GM12874 (cell line): ENCODE results near the gene SYNE1.

Experiments used
- CTCF ChIP-seq: IDR thresholded peaks from 2 replicates; pipeline ENCODE4 v1.5.1; 2011; ENCODE audit warnings: low read depth, mild to moderate bottlenecking, control low read depth, low read length, moderate library complexity; ENCODE audit not compliant: insufficient read depth

SYNE1 gene

GRCh38 chr6:152531659-152532058, 105.5 kb downstream of the SYNE1 start:
- no peak for TF ChIP-seq CTCF

GRCh38 chr6:152529369-152529768, 107.8 kb downstream of the SYNE1 start:
- TF ChIP-seq CTCF, result no peak

GRCh38 chr6:152509916-152510315, 127.2 kb downstream of the SYNE1 start:
- no peak for TF ChIP-seq CTCF

- TF ChIP-seq CTCF, result no peak
These were observed 128.7 kb downstream of the SYNE1 start for GRCh38 chr6:152508477-152508876.

GRCh38 chr6:152503546-152503945, 133.6 kb downstream of the SYNE1 start:
- no peak for TF ChIP-seq CTCF

GRCh38 chr6:152502421-152503188, 134.6 kb downstream of the SYNE1 start:
- TF ChIP-seq CTCF, result no peak

- TF ChIP-seq CTCF, result no peak
These were observed 137.2 kb downstream of the SYNE1 start for GRCh38 chr6:152499931-152500330.
